Activated CD8-positive, alpha-beta memory T cell treated with anti-CD3 and anti-CD28 coated beads, Interleukin-2, amount 50 U/mL, for 1 hour (primary cell): ENCODE measurements around the gene EFCAB9.

Source experiments
- DNase-seq: peaks from one replicate; pipeline ENCODE4 v3.0.0-alpha.2; 2020; ENCODE audit errors: extremely low read depth

Gene EFCAB9

DNA sequence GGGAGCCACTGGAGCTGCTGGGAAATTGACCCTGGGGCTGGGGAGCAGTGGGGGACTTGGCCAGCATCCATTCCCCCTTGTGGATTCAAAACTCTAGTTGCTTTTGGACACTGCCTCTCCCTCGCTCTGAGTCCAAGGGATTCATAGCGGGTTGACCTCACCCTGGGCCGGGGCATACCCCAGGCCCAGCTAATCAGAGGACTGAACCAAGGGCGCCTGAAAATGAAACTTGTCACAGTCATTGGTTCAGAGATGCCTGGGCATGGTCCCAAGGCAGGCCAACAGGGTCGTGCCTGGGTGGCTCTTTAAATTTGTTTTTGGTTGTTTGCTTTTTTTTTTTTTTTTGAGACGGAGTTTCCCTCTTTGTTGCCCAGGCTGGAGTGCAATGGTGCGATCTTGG, 28.5 kb upstream of the EFCAB9 start:
- DNase-seq: no peak

DNA sequence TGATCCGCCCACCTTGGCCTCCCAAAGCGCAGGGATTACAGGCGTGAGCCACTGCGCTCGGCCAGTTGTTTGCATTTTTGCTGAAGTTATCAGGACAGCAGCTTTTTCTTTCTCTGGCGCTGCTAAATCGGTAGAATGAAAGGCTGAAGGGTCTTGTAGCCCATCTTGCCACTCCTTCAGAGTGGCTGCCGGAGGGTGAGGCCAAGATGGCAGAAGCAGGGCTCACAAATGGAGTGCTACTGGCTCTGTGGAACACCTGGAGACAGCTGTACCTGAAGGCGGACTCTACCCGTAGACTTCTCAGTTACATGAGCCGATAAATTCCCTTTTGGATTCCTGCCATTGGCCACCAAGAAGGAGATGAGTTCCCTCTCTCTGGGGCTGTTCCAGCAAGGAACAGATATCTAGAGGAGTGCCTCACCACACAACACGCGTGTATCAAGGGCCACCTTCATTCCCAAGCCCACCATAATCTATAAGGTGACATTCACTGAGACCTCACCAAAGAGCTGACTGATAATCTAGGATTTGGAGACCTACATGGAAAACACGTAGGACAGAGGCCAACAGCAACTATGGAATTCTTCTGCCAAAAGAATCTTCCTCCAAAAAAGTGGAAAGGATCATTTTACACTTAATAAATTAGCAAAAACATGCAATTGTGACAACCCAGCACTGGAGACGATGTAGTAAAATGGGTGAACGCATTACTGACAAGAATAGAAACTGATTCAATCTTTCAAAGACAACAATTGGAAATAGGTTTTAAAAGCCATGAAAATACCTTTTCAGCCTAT, 27.7 kb upstream of the EFCAB9 start:
- DNase-seq: no peak

DNA sequence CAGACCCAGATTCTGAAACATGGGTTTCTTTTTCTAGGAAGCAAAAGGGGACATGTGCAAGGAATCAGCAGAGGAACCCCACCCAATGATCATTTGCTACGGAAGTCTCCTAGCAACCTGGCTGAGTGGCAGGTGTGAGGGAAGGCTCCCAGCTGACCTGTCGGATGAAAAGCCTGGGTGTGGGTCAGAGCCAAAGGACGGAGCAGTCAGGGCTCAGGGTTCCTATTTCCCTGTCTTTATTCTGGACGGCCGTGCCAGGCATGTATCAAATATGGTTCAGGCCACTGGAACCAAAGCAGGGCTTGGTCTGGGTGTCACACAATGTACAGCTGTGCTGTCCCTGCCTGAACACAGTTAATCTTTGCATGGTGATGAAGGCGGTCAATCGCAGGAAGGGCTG, 26.1 kb upstream of the EFCAB9 start:
- DNase-seq: no peak

DNA sequence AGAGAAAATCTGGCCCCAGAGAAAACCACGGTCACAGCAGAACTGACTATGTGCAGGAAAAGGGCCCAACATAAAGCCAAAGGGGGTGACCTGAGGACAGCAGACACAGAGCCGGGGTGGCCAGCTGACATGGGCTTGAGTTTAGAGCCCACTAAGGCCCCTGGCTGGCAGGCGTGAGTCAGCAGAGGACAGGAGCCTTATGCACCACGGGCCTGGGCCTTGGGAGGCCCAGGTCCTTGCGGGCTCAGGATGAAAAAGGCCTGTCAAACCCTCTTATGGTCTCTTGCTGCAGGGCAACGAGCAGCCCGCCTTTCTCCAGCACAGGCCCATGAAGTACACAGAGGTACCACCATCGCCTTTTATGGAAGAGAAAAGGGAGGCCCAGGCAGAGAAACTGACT, 25.7 kb upstream of the EFCAB9 start:
- DNase-seq: no peak

DNA sequence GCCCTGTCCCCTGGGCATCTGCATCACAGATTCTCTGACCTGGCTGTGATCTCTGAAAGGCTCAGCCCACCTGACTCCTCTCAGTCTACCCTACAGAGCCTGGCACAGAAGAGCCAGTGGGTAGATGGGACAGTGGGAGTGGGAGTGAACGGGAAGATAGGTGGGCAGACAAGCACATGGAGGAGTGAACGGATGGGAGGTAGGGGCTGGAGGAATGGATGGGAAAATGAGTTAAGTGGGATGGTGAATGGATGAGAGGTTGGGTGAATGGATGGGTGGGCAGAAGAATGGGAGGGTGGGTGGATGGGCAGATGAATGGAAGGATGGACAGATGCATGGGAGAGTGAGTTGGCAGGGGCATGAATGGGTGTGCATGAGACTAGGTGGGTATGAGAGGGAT, 24.8 kb upstream of the EFCAB9 start:
- DNase-seq: no peak

DNA sequence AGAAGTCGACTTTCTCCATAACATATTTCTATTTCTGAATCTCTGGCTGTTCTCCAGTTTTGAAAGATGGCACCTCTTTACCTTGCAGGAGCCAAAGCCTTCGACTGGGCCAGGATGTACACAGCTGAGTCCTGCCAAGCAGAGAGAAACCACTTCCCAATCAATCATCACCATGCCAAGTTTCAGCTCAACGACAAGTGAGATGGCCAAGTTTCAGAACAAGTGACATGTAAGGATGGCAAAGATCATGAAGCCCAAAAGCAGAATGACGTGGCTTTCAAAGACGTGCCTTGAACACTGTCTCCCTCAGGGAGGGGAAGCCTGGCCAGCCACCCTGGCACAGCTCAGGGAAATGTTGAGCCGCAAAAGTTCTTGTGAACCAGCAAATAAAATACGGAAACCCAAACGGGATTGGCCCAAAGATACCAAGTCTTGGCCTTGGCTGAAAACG, 23.7 kb upstream of the EFCAB9 start:
- DNase-seq: no peak

DNA sequence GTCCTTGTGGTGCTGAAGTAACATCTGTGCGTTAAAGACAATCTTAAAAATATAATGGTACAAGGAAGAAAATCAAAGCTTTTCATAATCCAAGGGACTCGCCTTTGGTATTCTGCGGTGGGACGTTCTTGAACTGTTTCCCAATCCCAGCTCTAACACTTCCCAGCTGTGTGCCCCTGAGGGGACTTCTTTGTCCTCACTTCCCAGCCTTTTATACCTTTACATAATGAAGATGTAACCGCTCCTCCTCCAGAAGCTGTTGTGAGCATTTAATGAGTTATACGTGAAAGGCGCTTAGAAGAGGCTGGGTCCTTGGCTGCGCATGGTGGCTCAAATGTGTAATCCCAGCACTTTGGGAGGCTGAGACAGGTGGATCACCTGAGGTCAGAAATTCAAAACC, 22.9 kb upstream of the EFCAB9 start:
- no peak for DNase-seq

DNA sequence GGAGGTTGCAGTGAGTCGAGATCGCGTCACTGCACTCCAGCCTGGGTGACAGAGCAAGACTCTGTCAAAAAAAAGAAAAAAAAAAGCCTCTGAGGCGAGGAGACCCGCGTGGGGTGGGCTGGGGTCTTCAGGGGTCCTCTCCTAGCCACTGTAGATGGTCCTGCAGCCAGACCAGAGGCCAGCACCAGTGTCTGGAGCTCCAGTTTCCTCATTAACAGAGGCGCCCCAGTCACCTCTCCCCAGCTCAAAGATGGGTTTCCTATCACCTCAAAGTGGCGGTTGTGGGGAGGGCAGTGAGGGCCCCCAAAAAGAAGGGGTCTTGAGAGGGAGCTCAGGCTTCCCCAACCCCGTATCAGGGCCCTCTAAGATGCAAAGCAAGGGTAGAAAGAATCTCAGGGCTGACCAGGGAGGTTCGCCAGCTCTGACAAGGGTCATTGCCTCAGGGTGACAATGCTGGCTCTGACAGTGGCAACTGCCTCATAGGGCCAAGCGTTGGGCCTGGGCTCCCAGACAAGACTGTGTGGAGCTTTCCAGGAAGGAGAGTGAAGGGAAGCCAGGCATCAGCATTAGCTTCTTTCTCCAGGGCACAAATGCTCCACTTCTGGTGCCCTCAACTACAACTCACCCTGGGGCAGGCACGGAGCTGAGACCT, 20.9 kb upstream of the EFCAB9 start:
- no peak for DNase-seq

DNA sequence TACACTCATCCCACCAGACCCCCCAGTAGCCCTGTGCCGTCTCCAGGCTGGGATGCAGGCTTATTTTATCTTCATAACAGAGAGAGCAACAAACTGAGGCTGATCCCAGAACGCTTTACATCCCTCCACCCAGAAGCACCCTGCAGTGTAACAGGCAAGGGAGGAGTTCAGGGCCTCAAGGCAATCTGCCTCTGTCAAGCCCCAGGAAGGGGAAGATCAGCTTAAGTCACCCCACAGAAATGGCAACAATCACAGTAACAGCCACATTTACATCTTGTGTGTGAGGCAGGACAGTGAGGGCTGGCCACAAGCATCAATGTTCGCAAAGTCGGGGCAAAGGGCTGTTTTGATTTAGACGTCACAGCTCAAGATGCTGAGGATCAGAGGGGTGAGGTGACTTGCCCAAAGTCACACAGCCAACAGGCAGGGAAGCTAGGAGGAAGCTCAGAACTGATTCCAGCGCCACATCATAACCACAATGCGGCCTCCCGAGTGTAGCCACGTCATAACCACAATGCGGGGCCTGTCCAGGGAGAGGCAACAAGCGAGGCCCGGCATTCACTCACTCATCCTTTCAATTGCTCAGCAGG, 20.3 kb upstream of the EFCAB9 start:
- DNase-seq: peak; percentile 47

DNA sequence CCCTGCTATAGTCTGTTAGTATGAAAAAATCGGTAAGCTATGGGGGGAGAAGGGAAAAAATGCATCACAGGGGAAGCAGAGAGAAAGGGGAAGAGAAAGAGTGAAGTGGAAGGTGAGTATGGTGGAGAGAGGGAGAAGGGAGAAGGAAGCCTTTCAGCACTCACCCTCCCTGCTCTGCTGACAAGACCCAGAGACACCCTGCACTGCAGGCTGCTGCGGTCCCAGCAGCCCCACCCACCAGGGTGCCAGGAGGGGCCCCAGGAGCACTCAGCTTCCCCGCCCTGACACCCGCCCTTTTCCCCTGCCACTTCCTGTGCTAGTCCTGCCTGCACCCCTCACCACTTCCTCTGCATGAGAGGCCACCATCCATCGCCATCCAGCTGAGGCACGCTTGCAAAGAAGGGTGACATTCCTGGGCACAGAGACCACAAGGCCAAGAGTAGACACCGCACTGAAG, 18.7 kb upstream of the EFCAB9 start:
- peak; percentile 87 for DNase-seq

DNA sequence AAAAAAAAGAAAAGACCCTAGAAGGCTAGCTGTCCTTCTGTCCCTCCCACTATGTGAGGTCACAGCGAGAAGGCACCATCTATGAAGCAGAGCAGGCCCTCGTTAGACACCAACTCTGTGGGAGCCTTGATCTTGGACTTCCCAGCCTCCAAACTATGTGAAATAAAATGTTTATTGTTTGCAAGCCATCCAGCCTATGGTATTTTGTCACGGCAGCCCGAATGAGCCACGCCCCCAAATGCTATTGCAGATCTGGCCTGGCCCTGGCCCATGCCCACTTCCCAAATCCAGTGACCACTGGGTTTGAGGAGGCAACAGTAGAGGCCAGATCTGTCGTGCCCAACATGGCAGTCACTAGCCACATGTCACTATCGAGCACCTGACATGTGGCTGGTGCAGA, 16.8 kb upstream of the EFCAB9 start:
- DNase-seq: no peak

DNA sequence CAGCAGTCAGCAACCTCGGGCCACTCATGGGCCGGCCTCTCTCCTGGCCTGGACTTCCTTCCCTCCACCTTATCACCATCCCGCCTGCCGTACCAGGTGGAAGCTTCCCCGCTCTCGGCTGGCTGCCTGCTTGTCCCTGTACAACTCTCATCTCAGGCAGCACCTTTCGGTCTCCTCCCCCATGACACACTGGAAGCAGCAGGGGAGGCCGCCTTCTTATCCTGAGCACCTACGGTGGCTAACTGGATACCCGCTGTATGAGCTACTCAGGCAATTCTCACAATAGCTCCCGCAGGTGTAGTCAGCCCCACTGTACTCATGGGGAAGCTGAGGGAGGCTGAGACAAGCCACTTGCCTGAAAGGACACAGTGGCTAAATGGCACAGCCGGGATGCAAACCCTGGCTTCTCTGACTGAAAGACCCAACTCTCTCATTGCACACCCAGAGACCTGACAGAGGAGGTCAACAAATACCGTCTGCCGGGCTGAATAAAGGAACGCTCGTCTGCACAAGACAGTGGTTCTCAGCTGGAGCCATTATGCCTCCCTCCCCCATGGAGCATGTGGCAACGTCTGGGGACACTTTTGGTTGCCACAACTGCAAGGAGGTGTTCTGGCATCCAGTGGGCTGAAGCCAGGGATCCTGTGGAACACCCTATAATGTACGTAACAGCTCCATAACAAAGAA, 15.5 kb upstream of the EFCAB9 start:
- no peak for DNase-seq

DNA sequence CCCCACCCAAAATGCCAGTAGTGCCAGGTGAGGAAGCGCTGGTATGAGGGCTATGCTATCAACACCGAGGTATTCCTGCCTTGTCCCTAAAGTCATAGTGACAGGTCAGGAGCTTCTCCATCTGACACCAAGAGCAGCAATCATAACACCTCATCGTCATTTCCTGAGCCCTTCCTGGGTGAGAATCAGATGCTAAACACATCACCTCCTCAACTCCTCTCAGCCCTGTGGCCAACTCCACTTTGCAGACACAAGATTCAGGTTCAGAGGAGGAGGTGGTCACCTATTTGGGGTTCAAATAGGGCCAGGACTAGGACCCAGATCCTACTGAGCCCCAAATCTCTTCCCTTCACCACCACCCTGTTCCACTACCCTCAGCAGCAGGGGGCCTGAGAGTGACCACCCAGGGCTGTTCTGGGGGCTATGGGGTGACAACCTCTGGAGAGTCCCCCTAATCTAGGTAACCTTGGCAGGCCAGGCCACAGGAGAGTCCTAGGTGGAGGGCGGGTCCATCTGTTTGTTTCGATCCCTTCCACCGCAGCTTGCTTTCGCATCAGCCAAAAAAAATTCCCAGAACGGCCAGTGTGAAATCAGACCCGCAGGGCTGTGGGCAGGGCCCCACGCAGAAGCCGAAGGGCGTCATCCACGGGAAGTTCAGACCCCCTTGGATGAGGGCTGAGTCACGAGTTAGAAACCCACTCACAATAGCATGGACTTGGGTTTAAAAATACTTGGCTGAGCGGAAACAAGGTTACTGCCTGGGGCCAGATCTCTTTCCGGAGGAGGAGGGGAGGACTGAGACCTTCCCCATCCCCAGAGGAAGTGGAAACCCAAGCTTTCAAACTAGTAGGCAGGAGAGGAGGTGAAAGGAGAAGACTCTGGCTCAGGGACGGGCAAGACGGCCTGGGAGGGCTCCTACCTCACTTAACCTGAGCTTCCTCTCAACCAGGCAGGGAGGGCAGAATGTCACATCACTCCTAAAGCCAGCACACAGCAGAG, 14.7 kb upstream of the EFCAB9 start:
- no peak for DNase-seq

DNA sequence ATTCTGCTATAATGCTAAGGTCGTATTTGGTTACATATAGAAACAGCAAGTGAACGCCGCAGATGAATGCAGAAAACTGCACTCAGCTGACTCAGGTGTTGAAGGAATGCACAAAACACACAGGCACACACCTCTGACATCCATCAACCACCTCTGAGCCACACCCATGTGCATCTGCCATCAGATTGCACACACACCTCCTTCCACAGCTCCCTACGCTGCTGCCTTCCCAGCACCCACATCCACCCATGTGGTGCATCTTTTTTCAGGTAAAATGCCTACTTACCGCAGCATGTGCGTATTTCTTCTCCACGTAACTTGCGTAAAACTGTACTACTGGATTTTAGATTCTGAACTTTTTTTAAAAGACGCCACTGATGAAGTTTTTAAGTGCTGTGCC, 13.0 kb upstream of the EFCAB9 start:
- no peak for DNase-seq

DNA sequence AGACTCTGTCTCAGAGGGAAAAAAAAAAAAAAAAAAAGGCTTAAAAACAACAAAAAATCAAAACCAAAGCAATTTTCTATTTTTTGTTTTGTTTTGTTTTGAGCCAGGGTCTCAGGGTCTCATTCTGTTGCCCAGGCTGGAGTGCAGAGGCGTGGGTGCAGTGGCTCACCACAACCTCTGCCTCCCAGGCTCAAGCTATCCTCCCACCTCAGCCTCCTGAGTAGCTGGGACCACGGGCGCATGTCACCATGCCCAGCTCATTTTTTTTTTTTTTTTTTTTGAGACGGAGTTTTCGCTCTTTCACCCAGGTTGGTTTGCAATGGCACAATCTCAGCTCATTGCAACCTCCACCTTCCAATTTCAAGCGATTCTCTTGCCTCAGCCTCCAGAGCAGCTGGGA, 11.7 kb upstream of the EFCAB9 start:
- DNase-seq: no peak

DNA sequence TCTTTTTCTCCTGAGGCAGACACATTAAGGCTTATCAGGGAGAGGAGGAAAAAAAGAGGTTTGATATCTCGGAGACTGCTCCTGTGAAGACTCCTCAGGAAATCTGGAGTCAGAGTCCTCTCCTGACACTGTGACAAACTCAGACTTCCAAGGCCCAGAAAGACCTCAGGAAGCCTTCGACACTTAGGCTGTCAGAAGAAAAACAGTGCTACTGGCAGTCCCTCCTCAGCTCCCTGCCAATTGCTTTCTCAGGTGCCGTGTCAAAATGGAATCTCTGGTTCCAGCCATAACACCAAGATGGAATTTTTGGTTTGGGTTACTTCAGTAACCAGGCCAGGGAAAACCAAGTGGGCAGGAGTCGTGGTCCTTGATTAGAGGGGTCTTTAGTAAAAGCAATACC, 10.1 kb upstream of the EFCAB9 start:
- no peak for DNase-seq

DNA sequence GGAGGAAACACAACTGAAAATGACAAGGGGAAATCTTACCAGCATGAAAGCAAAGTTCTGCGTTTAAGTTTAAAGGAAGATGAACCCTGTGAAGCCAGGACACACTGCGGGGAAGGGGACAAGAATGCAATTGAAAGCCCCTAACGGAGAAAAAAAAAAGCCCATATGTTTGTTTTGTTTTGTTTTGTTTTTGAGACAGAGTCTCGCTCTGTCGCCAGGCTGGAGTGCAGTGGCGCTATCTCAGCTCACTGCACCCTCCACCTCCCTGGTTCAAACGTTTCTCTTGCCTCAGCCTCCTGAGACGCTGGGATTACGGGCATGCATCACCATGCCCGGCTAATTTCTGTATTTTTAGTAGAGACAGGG, 8.9 kb upstream of the EFCAB9 start:
- DNase-seq: no peak

DNA sequence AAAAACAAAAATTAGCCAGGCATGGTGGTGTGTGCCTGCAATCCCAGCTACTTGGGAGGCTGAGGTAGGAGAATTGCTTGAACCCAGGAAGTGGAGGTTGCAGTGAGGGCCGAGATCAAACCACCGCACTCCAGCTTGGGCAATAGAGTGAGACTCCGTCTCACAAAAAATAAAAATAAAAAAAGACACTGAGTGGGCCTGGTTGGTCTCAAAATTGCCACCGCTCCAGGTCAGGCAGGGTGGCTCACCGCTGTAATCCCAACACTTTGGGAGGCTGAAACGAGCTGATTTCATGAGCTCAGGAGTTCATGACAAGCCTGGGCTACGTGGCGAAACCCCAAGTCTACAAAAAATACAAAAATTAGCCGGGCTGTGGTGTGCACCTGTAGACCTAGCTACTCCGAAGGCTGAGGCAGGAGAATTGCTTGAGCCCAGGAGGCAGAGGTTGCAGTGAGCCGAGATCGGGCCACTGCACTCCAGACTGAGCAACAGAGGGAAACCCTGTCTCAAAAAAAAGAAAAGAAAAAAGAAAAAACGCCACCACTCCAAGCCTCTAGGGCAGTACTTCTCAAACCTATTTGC, 7.8 kb upstream of the EFCAB9 start:
- DNase-seq: no peak

DNA sequence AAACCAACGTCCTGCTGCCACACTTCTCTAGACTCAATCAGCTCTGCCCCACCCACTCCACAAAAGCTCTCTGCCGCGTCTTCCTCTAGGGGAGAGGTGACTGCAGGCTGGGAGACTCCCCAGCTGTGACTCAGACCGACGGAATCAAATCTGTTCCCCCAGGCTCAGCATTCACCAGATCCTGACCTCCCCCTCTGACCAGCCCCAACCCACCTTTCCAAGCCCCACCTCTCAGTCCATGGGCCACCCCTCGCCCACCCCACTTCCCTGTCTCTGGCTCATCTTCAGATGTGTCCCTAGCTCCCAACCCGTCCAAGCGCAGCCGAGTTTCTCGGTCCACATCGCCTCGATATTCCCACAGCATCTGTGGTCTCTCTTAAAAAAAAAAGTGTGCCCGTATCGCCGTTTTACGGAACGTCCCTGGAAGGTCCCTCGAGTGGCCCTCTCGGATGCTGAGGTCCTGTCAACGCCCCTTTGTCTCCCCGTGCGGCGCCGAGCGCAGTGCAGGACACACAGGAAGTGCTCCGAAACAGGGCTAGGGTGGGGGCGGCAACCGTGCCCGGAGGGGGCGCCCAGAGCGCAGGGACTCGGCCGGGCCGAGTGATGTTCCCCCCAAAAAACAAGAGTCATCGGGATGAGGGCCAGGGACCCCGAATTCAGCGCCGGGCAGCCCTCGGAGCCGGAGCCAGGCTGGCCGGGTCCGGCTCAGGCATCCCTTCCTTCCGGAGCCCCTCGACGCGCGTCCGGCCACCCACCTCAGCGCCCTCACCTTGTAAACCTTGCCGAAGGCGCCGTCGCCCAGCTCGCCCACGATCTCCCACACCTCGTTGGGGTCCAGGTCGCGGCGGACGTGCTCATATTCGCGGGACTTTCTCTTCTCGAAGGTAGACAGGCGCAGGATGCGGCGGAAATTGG, 6.6 kb upstream of the EFCAB9 start:
- peak; percentile 60 for DNase-seq
